Measurements from ENCODE around the gene GALNT18.
A peak's percentile ranks its signal among the peaks of the same experiment; 100 is the strongest.

The GALNT18 gene

DNA sequence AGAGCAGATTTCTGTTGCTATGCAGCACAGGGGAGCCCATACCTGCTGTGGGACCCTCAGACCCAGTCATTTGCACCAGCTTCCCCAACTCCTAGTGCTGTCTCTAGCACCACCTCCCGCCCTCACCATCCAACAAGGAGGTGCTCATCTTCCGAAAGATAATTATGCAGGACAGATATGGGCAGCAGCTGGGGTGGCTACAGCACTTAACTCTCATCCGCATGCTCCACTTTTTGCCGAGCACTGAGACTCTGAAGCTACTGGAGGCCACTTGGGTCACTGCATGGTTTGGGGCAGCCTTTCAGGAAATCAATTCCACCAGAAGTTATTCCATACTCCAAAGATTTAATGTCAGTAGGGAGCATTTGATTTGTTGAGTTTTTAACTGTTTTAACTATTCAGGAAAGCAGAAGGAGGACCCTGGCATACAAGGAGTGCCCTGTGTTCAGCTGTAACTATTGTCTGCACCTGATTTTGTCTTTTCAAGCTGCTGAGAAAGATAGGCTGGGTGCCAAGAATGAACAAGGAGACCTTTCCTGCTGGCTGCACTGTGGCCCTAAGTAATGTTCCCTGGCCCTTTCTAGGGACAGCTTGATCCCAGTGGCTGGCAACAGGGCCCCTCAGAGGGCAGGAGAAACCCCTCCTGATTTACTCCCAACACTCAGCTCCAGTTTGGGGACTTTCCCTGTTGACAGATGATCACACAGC lies 201.5 kb downstream of the GALNT18 start:
- Mint-ChIP-seq H3K27ac (ENCODE audit: low read depth) (no peak overlapping the region), H3K36me3 (ENCODE audit: insufficient read depth) (no peaks in the 10 kb centered on the region), H3K4me1 (no peaks in the 10 kb centered on the region), H3K9me3 (no peaks in the 10 kb centered on the region), H3K4me3 (no peak overlapping the region), H3K27me3 (peaks cover 24% of the 10 kb centered on the region)
- no peak for ATAC-seq (replicated peaks; ENCODE audit: extremely low read depth, poor library complexity, severe bottlenecking)
- DNase-seq (ENCODE audit: low spot score in 2 of 2): no peak

DNA sequence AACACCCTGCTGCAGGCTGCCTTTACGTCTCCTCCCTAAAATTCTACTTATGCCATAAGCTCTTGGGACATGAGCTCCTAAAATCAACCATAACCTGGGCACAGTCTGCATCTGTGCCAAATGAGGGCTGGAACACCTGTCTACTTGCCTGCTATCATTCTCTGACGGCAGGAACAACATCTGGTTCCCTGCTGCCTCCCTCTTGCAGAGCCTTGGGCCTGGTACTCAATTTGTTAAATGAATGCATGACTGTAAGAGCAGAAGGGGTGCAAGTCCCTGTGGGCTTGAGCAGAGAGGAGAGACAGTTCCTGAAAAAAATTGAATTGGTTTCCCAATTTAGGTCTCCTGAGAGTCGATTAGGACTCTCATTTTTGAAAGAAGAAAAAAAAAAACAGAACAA lies 202.1 kb downstream of the GALNT18 start:
- Mint-ChIP-seq H3K36me3 (ENCODE audit: insufficient read depth) (no peaks in the 10 kb centered on the region), H3K27me3 (peaks cover 22% of the 10 kb centered on the region), H3K9me3 (no peaks in the 10 kb centered on the region), H3K27ac (ENCODE audit: low read depth) (no peak overlapping the region), H3K4me3 (no peak overlapping the region), H3K4me1 (no peaks in the 10 kb centered on the region)
- ATAC-seq (replicated peaks; ENCODE audit: extremely low read depth, poor library complexity, severe bottlenecking) (no peak), DNase-seq (ENCODE audit: low spot score in 2 of 2) (no peak)

DNA sequence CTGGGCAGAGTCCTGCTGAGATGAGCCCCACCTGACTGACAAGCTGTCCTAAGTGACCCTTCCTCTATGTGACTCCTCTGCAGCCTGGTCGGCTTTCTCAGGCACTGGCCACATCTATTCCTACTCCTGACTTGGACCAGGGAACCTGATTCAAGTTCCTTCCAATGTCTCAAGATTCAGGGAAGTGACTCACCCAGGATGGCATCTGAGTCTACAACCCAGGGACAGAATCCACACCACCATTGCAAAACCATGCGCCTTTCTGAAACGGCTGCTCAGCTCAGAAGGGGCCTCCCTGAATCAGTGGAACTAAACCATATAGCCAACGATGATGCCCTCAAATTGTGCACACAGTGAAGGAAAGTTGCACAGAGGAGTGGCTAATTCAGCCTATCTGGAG lies 204.9 kb downstream of the GALNT18 start:
- H3K27ac Mint-ChIP-seq (ENCODE audit: low read depth): no peak overlapping the region
- no peaks in the 10 kb centered on the region for H3K4me1 Mint-ChIP-seq
- H3K36me3 Mint-ChIP-seq (ENCODE audit: insufficient read depth): no peaks in the 10 kb centered on the region
- ATAC-seq (replicated peaks; ENCODE audit: extremely low read depth, poor library complexity, severe bottlenecking): no peak
- no peak for DNase-seq (ENCODE audit: low spot score in 2 of 2)
- peaks cover 49% of the 10 kb centered on the region for H3K27me3 Mint-ChIP-seq
- H3K9me3 Mint-ChIP-seq: no peaks in the 10 kb centered on the region
- H3K4me3 Mint-ChIP-seq: no peak overlapping the region

DNA sequence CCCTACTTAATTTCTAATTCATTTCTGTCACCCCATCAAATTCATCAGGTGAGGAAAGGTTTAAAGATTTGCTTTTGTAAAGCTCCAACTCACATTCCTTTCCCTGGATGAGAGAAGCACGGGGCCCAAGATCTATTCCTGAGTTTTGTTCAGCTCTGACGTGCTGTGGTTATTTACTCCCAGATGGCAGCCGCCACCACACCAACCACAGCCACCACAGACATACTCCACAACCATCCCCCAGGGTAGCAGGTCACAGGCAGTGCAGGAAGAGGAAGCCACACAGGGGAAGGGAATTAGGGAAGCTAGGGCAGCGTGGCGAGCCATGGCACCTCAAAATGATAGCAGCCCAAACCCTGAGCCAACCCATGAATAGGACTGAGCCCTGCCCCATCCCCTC lies 205.3 kb downstream of the GALNT18 start:
- Mint-ChIP-seq H3K27ac (ENCODE audit: low read depth) (no peak overlapping the region), H3K4me3 (no peak overlapping the region), H3K36me3 (ENCODE audit: insufficient read depth) (no peaks in the 10 kb centered on the region), H3K4me1 (no peaks in the 10 kb centered on the region), H3K9me3 (no peaks in the 10 kb centered on the region), H3K27me3 (peaks cover 49% of the 10 kb centered on the region)
- DNase-seq (ENCODE audit: low spot score in 2 of 2) (no peak), ATAC-seq (replicated peaks; ENCODE audit: extremely low read depth, poor library complexity, severe bottlenecking) (peak; percentile 50)

DNA sequence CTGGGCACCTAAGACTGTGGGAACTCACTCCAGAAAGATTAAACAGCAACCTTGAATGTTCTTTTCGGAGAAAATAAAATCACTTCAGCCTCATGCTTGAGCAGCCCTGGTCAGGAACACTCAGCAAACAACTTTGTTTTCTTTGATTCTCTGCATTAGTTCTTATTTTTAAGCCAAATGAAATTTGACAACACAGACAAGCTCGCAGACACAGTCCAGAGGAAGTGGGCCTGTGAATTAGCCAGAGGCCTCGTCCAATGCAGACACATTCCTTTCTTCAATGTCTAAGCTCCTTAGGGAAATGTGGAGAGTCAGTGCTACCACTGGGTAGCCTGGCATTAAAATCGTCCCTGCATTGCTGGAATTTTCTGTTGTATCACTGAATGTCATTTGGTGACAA lies 205.9 kb downstream of the GALNT18 start:
- H3K4me1 Mint-ChIP-seq: no peaks in the 10 kb centered on the region
- no peaks in the 10 kb centered on the region for H3K9me3 Mint-ChIP-seq
- no peak for ATAC-seq (replicated peaks; ENCODE audit: extremely low read depth, poor library complexity, severe bottlenecking)
- H3K27ac Mint-ChIP-seq (ENCODE audit: low read depth): no peak overlapping the region
- no peaks in the 10 kb centered on the region for H3K36me3 Mint-ChIP-seq (ENCODE audit: insufficient read depth)
- H3K4me3 Mint-ChIP-seq: no peak overlapping the region
- H3K27me3 Mint-ChIP-seq: peaks cover 52% of the 10 kb centered on the region
- DNase-seq (ENCODE audit: low spot score in 2 of 2): no peak

DNA sequence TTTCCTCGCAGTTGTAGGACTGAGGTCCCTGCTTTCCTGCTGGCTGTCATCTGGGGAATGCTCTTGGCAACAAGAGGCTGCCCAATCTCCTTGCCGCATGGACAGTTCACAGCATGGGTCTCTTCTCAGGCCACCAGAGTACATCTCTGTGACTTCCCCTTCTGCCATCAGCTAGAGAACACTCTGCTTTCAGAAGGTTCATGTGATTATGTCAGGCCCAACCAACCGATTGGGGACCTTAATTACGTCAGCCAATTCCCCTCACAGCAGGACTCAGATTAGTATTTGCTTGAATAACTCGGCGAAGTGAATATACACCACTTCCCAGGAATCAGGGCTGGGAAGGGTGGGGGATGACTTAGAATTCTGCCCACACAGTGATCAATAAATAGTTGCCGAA lies 206.8 kb downstream of the GALNT18 start:
- no peak overlapping the region for H3K27ac Mint-ChIP-seq (ENCODE audit: low read depth)
- no peaks in the 10 kb centered on the region for H3K36me3 Mint-ChIP-seq (ENCODE audit: insufficient read depth)
- peaks cover 61% of the 10 kb centered on the region for H3K27me3 Mint-ChIP-seq
- H3K9me3 Mint-ChIP-seq: no peaks in the 10 kb centered on the region
- no peak for DNase-seq (ENCODE audit: low spot score in 2 of 2)
- H3K4me3 Mint-ChIP-seq: no peak overlapping the region
- no peaks in the 10 kb centered on the region for H3K4me1 Mint-ChIP-seq
- no peak for ATAC-seq (replicated peaks; ENCODE audit: extremely low read depth, poor library complexity, severe bottlenecking)

DNA sequence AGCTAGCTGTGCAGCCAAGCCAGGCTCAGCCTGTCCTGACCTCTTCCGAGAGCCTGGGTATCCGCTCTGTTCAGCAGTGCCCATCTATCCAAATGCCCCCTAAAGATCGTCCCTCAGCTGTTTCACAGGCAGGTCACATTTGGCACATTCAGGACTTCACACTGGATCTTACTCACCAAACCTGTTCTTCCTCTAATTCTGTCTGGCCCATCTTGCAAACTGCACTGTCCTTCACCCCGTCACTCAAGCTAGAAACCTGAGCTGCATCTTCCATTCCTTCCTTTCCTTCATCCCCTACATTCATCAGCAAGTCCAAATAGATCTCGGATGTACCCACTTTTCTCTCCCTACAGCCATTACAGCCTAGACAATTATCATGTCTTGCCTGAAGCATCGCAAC lies 208.0 kb downstream of the GALNT18 start:
- Mint-ChIP-seq H3K9me3 (no peaks in the 10 kb centered on the region), H3K4me1 (no peaks in the 10 kb centered on the region), H3K36me3 (ENCODE audit: insufficient read depth) (no peaks in the 10 kb centered on the region), H3K4me3 (no peak overlapping the region), H3K27me3 (peaks cover 69% of the 10 kb centered on the region), H3K27ac (ENCODE audit: low read depth) (no peak overlapping the region)
- DNase-seq (ENCODE audit: low spot score in 2 of 2): no peak
- ATAC-seq (replicated peaks; ENCODE audit: extremely low read depth, poor library complexity, severe bottlenecking): no peak

DNA sequence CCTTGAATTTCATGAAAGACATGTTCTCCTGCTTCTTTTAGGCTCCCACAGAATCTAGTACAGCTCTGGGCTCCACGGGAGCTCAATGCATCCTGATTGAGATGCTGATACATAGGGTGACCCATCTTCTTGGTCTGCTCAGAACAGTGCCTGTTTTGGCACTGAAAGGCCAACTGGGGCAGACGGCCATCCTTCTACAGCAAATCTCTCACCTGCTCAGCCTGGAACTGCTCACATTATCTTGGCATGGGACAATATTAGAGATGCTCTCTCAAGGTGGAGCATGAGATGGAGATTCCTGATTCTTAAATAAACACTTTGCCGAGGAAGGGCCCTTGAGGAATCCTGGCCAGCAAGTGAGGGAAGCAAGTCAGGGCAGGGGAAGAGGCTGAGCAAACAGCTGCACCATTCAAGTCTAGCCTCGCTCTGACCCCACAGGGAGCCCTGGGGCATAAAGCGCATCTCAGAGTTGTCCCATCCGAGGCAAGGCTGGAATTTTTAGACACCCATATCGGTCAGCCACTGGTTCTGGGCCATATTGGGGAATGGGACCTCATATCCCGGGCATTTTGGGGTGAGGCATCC lies 210.3 kb downstream of the GALNT18 start:
- Mint-ChIP-seq H3K27me3 (peaks cover 69% of the 10 kb centered on the region), H3K4me1 (no peaks in the 10 kb centered on the region), H3K36me3 (ENCODE audit: insufficient read depth) (no peaks in the 10 kb centered on the region), H3K27ac (ENCODE audit: low read depth) (no peak overlapping the region), H3K9me3 (no peaks in the 10 kb centered on the region), H3K4me3 (no peak overlapping the region)
- DNase-seq (ENCODE audit: low spot score in 2 of 2) (no peak), ATAC-seq (replicated peaks; ENCODE audit: extremely low read depth, poor library complexity, severe bottlenecking) (no peak)

DNA sequence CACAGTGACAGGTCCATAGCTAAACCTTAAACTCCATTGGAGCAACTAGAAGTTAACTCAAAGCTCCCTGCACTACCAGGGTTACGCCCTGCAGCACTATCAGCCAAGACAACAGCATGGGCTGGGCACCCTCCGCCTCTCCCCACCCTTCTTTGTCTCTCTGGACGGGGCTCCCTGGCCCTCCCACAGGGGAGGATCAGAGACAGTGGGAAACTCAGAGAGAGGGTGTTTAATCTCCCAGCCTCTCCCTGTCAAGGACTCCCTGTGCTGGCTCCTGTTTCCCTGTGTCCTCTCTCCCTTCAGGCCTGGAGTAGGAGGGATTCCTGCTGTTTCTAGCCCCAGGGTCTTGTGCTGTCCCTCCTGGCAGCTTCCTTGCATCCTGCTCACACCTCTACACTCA lies 211.9 kb downstream of the GALNT18 start:
- Mint-ChIP-seq H3K9me3 (no peaks in the 10 kb centered on the region), H3K36me3 (ENCODE audit: insufficient read depth) (no peaks in the 10 kb centered on the region), H3K4me3 (no peak overlapping the region), H3K27ac (ENCODE audit: low read depth) (no peak overlapping the region), H3K4me1 (no peaks in the 10 kb centered on the region), H3K27me3 (peaks cover 70% of the 10 kb centered on the region)
- DNase-seq (ENCODE audit: low spot score in 2 of 2): no peak
- ATAC-seq (replicated peaks; ENCODE audit: extremely low read depth, poor library complexity, severe bottlenecking): no peak

DNA sequence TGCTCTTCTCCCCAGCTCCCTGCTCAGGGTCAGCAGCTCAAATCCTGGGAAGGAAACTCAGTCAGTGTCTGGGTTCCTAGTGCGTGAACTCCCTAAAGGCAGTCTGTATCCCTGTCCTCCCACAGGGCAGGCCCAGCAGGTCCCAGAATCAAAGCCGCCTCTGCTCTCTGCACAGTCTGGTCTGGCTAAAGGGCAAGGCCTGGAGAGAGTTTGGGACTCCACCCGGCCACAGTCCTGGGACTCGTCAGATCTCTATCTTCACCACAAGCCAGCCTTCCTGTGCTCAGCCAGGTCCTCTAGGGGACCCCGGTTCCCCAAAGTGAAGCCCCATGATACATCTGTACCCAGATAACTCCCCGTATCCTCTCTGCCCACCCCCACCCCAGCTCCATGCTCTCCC lies 212.6 kb downstream of the GALNT18 start:
- Mint-ChIP-seq H3K36me3 (ENCODE audit: insufficient read depth) (no peaks in the 10 kb centered on the region), H3K4me1 (no peaks in the 10 kb centered on the region), H3K9me3 (no peaks in the 10 kb centered on the region), H3K4me3 (no peak overlapping the region), H3K27me3 (peaks cover 71% of the 10 kb centered on the region), H3K27ac (ENCODE audit: low read depth) (no peak overlapping the region)
- ATAC-seq (replicated peaks; ENCODE audit: extremely low read depth, poor library complexity, severe bottlenecking) (no peak), DNase-seq (ENCODE audit: low spot score in 2 of 2) (no peak)

DNA sequence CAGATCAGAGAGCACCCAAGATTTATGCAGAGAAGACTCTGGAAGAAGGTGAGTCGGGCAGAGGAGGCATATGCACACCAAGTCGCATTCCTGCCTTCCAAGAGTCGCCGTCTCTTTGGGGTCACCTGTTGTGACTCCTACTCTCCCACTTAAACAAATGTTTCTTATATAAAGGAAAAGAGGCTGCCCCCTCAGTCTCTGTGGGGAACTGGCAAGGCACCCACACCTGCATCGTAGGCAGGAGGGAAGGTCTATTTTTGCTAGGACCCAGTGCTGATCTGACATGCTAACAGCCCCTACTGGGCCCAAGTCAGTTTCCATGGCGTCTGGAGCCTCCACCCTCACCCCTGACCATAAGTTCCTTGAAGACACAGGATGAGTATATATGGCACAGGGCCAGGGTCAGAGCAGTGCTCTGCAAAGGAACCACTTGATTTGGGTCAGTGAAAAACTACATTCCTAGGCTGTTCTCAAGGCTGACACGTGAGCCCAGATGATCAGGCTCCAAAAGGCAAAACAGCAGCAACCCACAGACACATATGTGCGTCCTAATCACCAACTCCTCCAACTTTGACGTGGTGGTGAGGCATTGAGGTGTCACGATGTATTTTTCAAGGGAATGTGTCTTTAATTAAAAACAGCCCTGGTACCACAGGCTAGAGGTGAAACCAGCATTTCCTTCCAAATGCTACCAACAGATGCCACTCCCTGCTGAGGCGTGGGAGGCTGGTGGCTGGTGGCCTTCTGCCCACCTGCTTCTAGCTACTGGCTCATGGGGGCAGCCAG lies 213.2 kb downstream of the GALNT18 start:
- Mint-ChIP-seq H3K4me1 (no peaks in the 10 kb centered on the region), H3K36me3 (ENCODE audit: insufficient read depth) (no peaks in the 10 kb centered on the region), H3K9me3 (no peaks in the 10 kb centered on the region), H3K27ac (ENCODE audit: low read depth) (no peak overlapping the region), H3K27me3 (peaks cover 71% of the 10 kb centered on the region), H3K4me3 (no peak overlapping the region)
- DNase-seq (ENCODE audit: low spot score in 2 of 2) (no peak), ATAC-seq (replicated peaks; ENCODE audit: extremely low read depth, poor library complexity, severe bottlenecking) (no peak)

DNA sequence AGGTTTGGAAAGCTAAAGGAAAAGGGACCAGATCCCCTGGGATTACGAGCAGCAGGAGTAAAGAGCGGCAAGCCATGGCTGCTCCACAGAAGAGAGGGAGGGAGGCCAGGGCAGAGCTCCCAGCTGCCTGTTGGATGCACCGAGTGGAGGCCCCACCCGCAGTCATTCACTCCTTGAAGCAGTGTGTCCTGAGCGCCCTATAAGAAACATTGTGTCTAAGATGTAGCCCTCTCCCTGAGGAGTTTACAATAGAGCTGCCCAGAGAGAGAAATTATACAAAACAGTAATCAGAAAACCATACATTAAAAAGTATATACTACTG lies 214.1 kb downstream of the GALNT18 start:
- ATAC-seq (replicated peaks; ENCODE audit: extremely low read depth, poor library complexity, severe bottlenecking): no peak
- no peaks in the 10 kb centered on the region for H3K36me3 Mint-ChIP-seq (ENCODE audit: insufficient read depth)
- no peak for DNase-seq (ENCODE audit: low spot score in 2 of 2)

More for the DNA sequence above, 214.1 kb downstream of the GALNT18 start:
- Mint-ChIP-seq H3K4me1 (no peaks in the 10 kb centered on the region), H3K27me3 (peaks cover 72% of the 10 kb centered on the region), H3K4me3 (no peak overlapping the region), H3K9me3 (no peaks in the 10 kb centered on the region), H3K27ac (ENCODE audit: low read depth) (no peak overlapping the region)

Measured in central memory CD8-positive, alpha-beta T cell (primary cell).